CD4-positive, alpha-beta T cell treated with Interleukin-6 for 4 hours (primary cell): Measurements from ENCODE around the gene IGSF9.
"Not testable (repeated sequence)": the region's sequence is repeated elsewhere in the genome, so short reads cannot be mapped to it uniquely, and the experiment has no call there.

Experiments used
- DNase-seq: peaks from one replicate; pipeline ENCODE4 v3.0.0-alpha.2; 2020; ENCODE audit warnings: mixed read lengths

IGSF9 gene

DNA sequence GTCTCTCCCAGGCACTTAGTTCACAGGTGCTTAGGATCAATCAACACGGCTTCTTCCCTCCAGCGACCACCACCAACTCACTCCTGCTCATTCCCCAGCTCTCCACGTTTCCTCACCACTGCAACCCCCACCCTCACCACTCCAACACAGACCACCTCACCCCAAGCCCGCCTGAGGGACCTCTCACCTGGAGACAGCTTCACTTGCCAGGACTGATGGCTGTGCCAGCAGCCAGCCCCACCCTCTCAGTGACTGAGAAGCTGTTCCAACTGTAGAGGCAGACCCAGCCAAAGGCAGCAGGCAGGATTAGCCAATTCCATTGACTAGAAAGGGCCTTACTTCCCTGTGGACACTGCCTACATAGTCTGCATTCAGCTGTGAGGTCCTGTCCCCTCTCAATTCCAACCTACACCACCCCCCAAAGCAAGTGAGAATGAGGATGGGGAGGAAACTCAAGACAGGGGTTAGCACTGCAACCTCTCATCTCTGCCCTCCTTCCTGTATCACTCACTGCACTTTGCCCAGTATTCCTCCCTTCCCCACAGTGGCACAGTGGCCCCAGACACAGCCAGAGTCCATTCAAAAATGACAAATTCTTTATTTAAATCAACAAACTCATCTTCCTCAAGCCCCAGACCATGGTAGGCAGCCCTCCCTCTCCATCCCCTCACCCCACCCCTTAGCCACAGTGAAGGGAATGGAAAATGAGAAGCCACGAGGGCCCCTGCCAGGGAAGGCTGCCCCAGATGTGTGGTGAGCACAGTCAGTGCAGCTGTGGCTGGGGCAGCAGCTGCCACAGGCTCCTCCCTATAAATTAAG lies 27.7 kb downstream of the IGSF9 start:
- DNase-seq = no peak

DNA sequence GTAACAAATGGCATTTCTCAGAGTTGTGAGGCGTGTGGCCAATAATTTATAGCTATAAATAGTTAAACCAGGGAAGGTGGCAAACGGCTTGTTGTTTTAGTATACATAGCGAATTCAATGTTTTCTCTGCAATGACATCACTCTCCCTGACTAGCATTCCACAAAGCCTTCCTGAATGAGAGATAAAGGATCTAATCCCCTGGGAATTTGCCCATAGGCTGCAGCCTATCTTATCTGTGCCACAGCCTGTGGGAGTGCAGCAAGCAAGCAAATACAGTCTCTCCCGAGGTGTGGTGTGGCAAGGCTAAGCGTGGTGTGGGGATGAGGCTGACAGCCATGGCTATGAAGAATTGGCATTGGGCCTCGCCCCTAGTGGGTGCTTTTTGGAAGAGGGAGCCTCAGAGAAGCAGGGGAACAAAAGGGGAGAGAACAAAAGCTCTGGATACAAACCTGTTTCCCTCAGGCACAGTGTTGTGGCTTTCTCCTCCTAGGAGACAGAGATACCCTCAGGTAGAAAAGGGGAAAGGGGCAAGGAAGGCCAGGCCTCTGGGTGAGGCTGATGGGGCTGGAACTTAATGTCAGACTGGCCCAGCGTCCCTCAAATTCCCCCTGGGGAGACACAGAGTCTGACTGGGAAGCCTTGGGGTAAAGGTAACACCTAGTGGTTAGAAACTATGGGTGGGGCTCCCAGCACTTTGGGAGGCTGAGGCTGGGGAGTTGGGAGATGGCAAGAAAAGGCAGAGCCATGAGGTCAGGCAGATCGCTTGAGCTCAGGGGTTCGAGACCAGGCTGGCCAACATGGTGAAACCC lies 29.0 kb downstream of the IGSF9 start:
- no peak for DNase-seq

DNA sequence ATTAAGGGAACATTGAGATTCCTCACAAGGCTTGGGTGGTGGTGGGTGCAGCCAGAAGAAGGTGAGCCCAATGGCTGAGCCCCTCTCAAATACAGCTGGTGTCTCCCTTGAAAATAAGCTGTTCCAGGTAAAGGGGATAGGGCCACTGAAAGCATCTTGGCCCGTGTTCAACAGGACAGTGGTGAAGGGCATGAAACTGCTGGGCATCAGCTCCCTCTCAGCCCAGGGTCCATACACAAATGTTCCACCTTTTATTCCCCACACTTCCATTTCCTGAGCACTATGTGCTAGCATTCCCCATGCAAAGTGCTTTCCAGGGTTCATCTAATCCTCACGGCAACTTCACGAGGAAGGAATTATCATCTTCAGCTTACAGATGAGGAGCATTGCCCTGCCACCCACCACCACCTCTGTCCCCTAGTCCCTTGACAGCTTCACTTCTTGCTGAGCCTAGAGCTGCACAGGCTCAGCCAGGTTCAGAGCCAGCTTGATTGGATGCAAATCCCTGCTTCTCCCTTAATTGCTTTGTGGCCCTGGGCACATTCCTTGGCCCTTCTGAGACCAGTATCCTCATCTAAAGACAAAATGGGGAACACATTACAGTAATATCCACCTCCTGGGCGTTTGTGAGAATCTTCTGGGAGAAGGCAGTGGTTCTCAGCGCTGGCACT lies 29.7 kb downstream of the IGSF9 start:
- DNase-seq = no peak

DNA sequence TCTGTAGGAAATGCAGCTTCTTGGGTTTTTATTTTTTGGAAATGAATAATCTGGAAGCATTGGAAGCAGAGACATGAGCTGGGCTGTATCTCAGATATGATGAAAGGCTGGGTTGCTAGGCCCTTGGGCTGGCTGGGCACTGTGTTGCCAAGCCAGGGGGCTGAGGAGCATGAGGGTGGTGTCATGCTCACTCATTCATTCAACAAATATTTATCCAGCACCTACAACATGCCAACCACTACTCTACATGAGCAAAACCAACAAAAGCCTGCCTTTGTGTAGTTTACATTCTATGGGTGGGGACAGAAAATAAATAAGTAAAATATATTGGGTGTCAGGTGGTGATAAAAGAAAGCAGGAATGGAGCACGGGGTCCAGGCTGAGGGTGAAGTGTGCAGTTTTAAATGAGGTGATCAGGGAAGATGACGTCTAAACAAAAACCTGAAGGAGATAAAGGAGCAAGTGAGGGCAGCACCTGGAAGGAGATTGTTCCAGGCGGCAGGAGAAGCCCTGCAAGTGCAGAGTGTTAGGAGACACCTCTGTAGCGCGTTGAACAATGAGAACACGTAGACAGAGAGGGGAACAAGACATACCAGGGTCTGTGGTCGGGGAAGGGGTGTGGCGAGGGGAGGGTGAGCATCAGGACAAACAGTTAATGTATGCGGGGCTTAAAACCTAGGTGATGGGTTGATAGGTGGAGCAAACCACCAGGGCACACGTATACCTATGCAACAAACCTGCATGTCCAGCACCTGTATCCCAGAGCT lies 31.0 kb downstream of the IGSF9 start:
- no peak for DNase-seq

DNA sequence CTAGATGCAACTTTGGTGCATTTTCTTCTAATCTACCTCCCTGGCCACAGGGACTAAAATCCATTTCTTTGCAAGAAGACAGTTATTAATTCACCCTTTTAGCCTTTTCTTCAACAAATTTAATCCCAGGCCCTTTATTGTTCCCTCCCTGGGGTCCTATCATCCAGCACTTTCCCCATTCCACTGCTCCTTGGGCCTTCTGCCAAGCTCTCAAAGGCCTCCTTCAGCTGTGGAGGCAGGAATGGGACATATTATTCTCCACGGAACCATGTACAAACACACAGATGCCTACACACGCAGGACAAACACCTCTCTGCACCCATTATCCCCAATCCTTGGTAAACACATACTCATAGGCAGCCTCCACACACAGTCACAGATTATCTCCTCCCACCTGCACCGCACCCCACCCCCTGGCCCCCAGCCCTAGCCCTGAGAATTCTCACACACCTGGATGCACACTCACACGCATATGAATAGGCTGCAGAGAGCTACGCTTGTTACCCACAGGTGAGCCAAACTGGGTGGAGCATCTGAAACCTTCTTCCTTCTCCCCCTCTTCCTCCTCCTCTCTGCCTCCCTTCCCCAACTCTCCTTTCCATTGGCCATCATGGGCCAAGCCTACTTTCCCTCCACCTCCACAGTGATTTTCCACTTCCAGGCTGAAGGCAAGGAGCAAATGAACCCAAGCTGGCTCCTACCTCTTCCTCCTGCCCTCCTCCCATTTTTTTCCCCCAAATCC lies 31.8 kb downstream of the IGSF9 start:
- DNase-seq = no peak

DNA sequence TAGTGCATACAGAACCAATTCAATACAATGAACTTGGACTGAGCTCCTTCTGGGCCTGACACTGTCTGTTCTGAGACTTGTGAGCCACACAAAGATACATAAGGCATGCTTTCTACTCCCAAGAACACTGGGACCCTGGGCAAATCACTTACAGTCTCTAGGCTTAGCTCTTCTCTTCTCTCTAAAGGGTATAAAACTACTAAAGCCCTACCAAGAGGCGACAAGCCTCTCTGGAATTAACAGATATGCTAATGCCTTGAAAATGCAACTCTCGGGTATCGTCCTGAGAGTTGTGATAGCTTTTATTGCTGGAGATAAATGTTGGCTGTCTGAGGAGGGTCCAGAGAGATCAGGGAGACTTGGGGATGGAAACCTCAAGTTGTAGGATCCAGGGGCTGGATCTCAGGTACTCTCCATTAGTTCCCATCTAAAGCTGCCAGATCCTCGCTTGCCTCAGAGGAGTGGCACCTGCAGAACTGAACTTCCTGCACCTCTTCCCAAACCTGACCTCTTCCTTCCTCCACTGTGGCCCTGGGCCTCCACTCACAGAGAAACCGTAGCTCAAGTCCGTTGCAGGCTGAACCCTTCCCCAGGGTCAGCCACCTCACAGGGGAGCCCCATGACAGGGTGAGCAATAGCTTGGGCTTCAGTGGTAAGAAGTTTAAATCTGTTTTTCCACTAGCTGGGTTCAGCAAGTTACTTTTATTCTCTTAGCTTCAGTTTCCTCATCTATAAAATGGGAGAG lies 33.9 kb downstream of the IGSF9 start:
- DNase-seq = no peak

DNA sequence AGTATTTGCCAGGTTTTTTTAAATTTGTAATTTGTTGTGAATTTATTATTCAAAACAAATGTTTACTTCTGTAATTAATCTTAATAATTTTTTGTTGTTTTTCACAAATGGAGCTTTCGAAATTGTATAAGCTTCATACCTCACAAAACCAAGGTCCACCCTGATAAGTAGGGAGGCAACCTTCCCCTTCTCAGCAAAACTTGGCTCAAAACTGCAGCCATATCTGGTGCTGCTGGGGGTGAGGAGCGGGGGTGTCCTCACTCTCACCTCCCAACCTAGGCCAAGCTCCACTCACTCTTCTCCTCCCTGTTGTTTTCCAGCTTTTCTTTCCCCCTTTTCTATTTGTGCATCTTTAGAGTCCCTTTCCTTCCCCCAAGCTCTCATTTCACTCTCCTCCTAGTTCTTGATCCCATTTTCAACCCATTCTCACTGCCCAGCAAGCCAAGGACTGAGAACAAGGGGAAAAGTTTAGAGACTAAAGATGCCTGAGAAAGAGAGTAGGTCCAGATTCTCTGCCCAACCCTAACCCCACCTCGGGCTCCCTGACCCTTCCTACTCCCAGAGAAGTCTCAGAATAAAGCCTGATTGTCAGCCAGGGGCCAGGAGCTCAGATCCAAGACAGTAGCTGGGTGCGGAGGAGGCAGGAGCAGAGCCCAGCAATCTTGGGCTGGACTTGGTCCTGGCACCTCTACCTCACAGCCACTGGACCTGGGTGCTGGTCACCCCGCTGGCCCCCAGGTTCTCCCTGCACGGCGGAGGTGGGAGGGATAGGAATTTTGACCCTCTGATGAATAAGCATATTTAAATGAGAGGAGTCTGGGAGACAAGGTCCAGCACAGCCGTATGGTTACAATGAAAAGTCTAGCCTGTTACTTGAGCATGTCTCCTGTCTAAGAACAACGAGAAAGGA lies 37.1 kb downstream of the IGSF9 start:
- no peak for DNase-seq

DNA sequence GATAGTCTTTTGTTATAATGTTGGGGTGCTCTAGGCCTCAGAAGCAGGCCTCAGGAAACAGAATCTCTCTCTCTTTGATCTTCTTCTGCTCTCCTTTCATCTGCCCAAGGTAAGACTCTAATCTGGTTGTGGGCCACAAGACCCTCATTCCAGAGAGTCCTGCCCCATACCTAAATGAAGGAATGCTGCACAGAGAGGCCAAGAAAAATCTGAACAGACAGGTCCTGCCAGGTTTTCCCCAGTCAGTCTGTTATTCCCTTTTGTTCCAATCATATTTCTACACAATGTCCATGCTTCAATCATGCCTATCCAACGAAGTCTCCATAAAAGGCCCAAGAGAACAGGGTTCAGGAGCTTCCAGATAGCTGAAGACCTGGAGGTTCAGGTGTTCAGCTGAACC lies 38.5 kb downstream of the IGSF9 start:
- DNase-seq = no peak

DNA sequence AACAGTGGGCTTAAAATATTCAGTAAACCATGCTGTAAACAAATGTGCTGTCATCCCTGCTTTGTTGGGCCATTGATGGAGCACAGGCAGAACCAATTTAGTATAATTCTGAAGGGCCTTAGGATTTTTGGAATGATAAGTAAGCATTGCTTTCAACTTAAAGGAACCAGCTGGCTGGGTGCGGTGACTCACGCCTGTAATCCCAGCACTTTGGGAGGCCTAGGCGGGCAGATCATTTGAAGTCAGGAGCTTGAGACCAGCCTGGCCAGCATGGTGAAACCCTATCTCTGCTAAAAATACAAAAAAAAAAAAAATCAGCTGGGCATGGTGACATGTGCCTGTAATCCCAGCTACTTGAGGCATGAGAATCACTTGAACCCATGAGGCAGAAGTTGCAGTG lies 41.4 kb downstream of the IGSF9 start:
- not testable (repeated sequence) for DNase-seq

DNA sequence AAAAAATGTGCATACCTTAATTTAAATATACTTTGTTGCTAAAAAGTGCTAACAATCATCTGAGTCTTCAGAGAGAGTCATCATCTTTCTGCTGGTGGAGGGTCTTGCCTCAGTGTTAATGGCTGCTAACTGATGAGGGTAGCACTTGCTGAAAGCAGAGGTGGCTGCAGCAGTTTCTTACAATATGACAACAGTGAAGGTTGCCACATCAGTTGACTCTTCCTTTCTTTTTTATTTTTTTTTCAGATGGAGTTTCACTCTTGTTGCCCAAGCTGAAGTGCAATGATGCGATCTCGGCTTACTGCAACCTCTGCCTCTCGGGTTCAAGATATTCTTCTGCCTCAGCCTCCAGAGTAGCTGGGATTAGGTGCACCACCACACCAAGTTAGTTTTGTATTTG lies 42.9 kb downstream of the IGSF9 start:
- no peak for DNase-seq

DNA sequence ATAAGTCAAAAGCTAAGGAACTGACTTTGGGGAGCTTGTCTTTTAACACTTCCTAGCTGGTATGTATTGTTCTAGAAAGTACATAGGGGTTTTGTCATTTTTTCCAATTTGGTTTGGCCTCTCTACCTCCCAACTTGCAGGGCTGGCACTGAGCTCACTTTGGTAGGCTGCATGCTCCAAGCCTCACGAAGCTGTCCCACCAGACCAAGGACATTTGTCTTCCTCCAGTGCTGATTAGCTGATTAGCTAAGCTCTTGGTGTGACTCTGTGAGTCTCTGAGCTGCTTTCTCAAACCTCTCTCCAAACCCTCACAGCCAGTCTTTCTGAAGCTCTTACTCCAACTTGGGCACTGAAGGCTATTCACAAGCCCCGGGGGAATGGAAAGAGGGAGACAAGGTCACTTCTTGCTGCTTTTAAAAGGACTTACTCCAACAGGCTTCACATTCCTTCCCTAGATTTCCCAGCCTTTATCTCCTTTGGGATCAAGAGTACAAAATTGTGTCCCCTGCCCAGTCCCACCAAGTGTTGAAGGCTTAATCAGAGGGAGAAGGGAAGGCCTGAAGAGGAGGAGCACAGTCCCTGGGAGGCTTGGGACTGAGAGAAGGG lies 44.6 kb downstream of the IGSF9 start:
- no peak for DNase-seq

DNA sequence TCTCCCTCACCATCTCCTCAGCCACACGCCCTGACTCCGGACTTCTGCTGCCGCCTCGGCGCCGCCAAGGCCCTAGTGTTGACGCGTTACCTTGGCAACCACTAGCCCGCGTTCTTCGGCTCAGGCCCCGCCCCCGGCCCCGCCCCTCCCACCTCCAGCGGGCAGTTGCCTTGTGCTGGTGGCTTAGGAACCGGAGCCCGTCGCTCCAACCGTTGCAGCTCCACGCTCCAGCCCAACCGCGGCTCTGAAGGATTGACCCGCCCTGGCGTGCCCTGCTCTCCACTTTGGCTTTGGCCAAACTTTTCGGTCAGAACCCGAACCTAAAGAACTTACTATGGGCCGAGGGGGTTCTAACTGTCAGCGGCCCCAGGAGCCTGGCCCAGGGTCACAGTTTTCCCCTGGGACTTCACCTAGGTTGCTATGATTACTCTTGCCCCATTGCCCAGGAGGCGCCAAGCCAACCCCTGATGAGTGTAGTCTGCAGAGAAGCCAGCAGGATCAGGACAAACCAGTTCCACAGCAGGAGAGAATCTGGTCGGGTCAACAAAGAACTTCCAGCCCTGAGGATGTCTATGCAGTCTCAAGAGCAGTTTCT lies 45.2 kb downstream of the IGSF9 start, which contains the start of gene CFAP45:
TSS of gene CFAP45 (minus strand) at position 80 of the 595 bp plus-strand sequence. CDS start at position 13, 67 bp downstream.
- DNase-seq = peak; percentile 19

DNA sequence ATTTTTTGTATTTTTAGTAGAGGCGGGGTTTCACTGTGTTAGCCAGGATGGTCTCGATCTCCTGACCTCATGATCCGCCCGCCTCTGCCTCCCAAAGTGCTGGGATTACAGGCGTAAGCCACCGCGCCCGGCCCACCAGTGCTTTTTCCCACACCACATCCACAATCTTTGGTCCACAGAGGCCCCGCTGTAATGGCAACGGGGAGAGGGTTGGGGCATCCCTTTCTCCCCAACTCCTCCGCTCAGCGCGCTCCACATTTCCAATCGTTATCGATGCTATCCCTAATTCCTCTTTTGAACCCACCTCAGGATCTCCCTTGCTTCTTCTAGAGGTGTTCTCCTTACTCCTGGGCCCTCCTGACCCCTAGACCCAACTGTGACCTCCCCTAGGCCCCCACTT lies 45.8 kb downstream of the IGSF9 start:
- not testable (repeated sequence) for DNase-seq

DNA sequence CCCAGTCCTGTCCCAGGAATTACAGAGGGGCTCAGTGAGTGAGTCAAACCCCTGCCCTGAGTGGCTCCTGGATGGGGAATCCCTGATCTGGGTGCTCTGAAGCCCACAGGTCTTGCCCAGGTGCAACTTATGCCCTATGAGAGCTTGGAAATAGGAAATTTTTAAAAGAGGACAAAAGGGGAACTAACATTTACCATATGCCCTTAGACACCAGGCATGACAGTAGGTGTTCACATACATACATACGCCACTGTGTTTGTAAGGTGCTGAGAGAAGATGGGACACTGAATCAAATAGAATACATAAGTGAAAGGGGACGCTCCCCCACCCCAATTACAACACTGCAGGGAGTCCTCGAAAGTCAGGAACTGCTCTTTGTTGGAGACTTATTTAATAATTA lies 46.9 kb downstream of the IGSF9 start:
- no peak for DNase-seq

DNA sequence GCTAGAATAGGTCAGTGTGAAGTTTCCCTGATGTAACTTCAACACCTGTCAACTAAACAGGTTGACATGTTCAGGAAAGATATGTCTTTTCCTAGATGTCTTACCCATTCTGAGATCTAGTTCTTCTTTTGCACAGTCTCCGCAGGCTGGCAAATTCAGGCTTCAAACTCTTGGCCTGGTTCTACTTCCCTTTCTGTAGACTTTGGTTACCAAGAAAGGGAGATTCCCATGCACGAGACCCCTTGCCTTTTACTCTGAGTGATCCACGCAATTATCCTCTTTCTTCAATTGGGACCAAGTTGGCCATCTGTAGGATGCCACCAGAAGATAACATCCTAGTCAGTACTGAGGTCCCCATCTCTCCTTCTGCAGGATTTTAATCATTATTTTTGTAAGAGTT lies 47.5 kb downstream of the IGSF9 start:
- no peak for DNase-seq

DNA sequence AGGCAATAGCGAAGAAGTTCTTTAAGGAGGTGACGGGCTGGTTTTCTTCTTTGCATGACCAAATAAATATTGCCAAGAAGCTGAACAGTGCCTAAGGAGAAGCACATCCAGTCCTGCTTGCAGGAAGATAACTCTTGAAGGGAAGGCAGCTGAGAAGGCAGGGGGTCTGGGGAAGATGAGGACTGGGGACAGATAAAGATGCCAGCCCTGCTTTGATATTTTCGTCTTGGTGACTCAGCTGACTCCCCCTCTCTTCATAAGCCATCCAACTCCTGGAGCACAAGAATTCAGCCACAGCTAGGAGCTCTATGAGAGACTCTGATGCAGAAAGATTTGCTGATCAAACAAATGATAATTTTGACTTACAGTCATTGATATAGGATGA lies 48.9 kb downstream of the IGSF9 start:
- DNase-seq = no peak

DNA sequence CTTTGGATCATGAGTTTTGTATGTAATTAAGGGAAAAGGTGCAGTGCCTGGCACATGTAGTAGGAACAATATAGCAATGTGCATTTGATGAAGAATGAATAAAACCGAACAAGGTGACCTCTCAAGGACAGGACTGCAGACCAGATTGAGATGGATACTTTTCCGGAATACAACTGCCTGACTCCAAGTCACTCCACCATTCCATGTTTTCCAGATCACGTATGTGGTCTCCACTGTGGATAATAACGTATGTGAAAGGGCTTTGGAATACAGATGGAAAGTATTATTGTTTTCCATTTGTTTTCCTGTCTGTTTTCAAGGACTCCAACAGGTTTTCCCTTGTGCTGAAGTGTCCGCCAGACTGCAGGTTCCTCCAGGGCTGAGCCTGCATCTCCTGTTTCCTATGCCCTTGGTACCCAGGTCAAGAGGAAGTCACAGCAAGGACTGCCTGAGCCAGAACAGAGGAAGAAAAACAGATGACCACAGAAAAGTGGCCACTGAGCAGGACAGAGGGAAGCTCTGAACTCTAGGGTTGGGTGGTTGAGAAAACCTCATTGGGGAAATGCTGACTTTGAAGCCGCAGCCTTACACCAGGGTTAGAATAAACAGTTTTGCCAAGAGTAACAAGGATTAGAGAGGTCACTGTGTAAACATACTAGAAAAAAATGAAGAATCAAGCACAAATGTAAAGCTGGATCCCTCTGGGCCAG lies 49.4 kb downstream of the IGSF9 start:
- DNase-seq = no peak

DNA sequence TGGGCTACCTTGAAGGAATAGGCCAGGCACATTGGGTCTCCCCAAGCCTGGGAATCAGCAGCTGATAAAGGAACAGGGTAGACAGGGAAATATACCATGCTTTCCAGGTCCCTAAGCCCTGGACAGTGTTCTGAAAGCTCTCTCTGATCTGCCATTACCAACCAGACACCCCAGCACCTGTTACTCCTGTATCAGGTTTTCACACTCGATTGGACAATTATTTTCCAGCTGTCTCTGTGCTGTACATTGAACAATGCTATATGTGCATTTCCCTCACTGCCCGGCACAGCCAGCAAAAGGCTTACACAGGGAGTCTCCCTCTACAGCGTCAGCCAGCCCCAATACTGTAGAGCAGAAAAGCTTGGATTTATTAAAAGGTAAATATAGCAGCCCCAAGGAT lies 50.1 kb downstream of the IGSF9 start:
- no peak for DNase-seq

DNA sequence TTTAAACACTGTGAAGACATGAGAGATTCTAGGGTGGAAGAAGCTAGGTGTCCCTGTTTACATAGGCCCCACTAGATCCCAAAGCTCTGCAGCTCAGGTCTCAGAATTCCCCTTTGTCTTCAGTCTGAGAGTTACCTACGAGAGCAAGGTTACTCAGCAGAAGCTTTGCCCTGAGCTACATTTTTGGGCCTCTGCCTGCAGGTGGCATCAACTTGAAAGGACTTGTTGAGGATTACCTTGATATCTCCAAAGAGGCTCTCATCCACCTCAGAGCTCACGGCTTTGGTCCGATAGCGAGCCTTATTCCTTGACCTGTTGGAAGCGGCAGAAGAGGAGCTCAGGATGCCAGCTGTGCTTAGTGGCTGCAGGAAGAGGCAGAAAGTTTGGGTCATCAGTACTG lies 52.5 kb downstream of the IGSF9 start:
- DNase-seq = peak; percentile 32
